Measurements from ENCODE around the gene HDLBP. TPM values are rescaled to one million over a fixed set of nuclear protein-coding genes. Genes with fewer than 3 reads are reported as not detected.

Gene HDLBP
- total RNA-seq, 2 donors from 2014 or later = 272 to 283 TPM

DNA sequence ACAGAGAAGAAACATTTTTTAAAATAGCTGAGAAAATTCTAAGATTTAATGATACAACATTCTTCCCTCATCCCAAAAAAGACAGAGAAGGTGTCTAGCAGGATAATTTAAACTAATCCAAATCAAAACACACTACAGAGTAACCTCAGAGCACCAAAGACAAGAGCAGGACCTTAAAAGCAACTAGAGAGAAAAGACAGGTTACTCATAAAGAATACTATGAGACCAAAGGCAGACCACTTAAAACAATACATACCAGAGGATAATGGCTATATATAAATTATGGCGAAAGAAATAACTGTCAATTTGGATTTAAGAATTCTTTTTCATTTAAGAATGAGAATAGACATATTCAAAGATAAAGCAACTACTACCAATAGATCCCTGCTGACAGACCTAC lies 40.0 kb downstream of the HDLBP start:
- no peak for ATAC-seq (replicated peaks in 1 of 2)
- H3K4me3 Mint-ChIP-seq = no peak overlapping the region
- H3K36me3 Mint-ChIP-seq (ENCODE audit: insufficient read depth in 2 of 2) = peaks cover 8 to 20% of the 10 kb centered on the region in 2 donors
- no peak overlapping the region for H3K27ac Mint-ChIP-seq
- H3K4me1 Mint-ChIP-seq (ENCODE audit: low read depth) = peaks cover 32% of the 10 kb centered on the region
- peaks cover 8 to 9% of the 10 kb centered on the region in 2 donors for H3K9me3 Mint-ChIP-seq
- H3K27me3 Mint-ChIP-seq (ENCODE audit: low read depth) = no peaks in the 10 kb centered on the region
- DNase-seq = no peak

- Mint-ChIP-seq H3K27ac (no peak overlapping the region), H3K4me1 (ENCODE audit: low read depth) (peaks cover 42% of the 10 kb centered on the region), H3K9me3 (peaks cover 8 to 9% of the 10 kb centered on the region in 2 donors), H3K27me3 (ENCODE audit: low read depth) (no peaks in the 10 kb centered on the region), H3K4me3 (no peak overlapping the region), H3K36me3 (ENCODE audit: insufficient read depth in 2 of 2) (peaks cover 8 to 21% of the 10 kb centered on the region in 2 donors)
- no peak for DNase-seq
- no peak for ATAC-seq (replicated peaks in 1 of 2)
These were observed 41.3 kb downstream of the HDLBP start for GRCh38 chr2:241274127-241274526.

DNA sequence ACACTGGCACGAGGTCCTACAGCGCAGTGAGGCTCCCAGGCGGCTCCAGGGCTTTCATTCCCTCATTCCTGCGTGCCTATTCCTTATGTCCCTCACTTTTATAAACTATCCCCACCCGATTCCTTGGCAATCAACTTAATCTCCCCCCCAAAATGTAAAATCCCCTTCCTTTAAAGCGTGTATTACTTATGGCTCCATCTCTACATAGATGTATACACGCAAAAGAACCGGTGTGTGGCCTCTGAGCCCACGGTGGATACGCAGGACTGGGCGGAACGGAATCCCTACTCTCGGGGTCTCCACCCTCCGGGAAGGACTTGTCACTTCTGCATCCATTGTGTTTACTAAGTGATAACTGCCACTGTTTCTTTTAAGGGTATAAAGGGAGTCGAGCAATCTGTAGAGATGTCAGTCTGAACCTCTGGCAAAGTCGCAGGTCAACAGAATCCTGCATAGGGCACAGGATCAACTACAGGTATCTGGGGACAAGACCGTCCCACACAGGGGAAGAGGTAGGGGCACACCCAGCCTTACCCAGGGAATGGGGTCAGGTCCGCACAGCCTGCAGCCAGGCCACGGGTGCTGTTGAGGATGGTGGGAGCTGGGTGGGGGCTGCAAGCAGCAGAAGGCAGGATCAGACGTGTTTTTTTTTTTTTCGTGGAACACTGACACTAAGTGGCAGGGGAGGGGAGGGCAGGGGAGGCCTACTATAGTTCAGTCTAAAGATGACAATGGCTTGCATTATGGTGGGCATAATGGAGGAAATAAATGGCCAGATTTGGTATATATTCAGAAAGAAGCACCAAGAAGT lies 42.1 kb downstream of the HDLBP start:
- no peak for ATAC-seq (replicated peaks in 1 of 2)

GRCh38 chr2:241272303-241273209 lies 42.9 kb downstream of the HDLBP start:
- DNase-seq (peak; percentile 65 to 69), ATAC-seq (replicated peaks in 1 of 2) (peak; percentile 88 to 89)
- peaks cover 8 to 9% of the 10 kb centered on the region in 2 donors for H3K9me3 Mint-ChIP-seq
- peak overlapping the region; percentile 79 to 81 for H3K4me3 Mint-ChIP-seq
- H3K36me3 Mint-ChIP-seq (ENCODE audit: insufficient read depth in 2 of 2) = peaks cover 8 to 31% of the 10 kb centered on the region in 2 donors
- H3K27me3 Mint-ChIP-seq (ENCODE audit: low read depth) = no peaks in the 10 kb centered on the region
- peaks cover 44% of the 10 kb centered on the region for H3K4me1 Mint-ChIP-seq (ENCODE audit: low read depth)
- no peak overlapping the region for H3K27ac Mint-ChIP-seq

More for the DNA sequence above, 42.1 kb downstream of the HDLBP start:
- peak overlapping the region; percentile 79 to 81 for H3K4me3 Mint-ChIP-seq
- DNase-seq = no peak
- H3K27me3 Mint-ChIP-seq (ENCODE audit: low read depth) = no peaks in the 10 kb centered on the region
- H3K9me3 Mint-ChIP-seq = peaks cover 8 to 9% of the 10 kb centered on the region in 2 donors
- H3K36me3 Mint-ChIP-seq (ENCODE audit: insufficient read depth in 2 of 2) = peaks cover 8 to 25% of the 10 kb centered on the region in 2 donors
- H3K27ac Mint-ChIP-seq = peak overlapping the region; percentile 52
- peaks cover 44% of the 10 kb centered on the region for H3K4me1 Mint-ChIP-seq (ENCODE audit: low read depth)

GRCh38 chr2:241271706-241272302 lies 43.7 kb downstream of the HDLBP start:
- H3K27me3 Mint-ChIP-seq (ENCODE audit: low read depth) = no peaks in the 10 kb centered on the region
- peaks cover 8 to 9% of the 10 kb centered on the region in 2 donors for H3K9me3 Mint-ChIP-seq
- H3K36me3 Mint-ChIP-seq (ENCODE audit: insufficient read depth in 2 of 2) = peaks cover 8 to 27% of the 10 kb centered on the region in 2 donors
- peak overlapping the region; percentile 83 to 94 for H3K4me3 Mint-ChIP-seq
- DNase-seq = peak; percentile 56 to 71
- ATAC-seq (replicated peaks in 1 of 2) = peak; percentile 60 to 67
- peaks cover 44% of the 10 kb centered on the region for H3K4me1 Mint-ChIP-seq (ENCODE audit: low read depth)
- peak overlapping the region; percentile 88 for H3K27ac Mint-ChIP-seq

GRCh38 chr2:241270531-241270930 lies 44.9 kb downstream of the HDLBP start:
- H3K9me3 Mint-ChIP-seq = peaks cover 5% of the 10 kb centered on the region in 2 donors
- peak overlapping the region; percentile 83 to 94 for H3K4me3 Mint-ChIP-seq
- no peak overlapping the region for H3K27ac Mint-ChIP-seq
- H3K36me3 Mint-ChIP-seq (ENCODE audit: insufficient read depth in 2 of 2) = peaks cover 7 to 24% of the 10 kb centered on the region in 2 donors
- ATAC-seq (replicated peaks in 1 of 2) (no peak), DNase-seq (no peak)
- no peaks in the 10 kb centered on the region for H3K27me3 Mint-ChIP-seq (ENCODE audit: low read depth)
- peaks cover 44% of the 10 kb centered on the region for H3K4me1 Mint-ChIP-seq (ENCODE audit: low read depth)

- DNase-seq (no peak), ATAC-seq (replicated peaks in 1 of 2) (no peak)
- Mint-ChIP-seq H3K27ac (no peak overlapping the region), H3K4me1 (ENCODE audit: low read depth) (peaks cover 44% of the 10 kb centered on the region), H3K27me3 (ENCODE audit: low read depth) (no peaks in the 10 kb centered on the region), H3K36me3 (ENCODE audit: insufficient read depth in 2 of 2) (peaks cover 1 to 17% of the 10 kb centered on the region in 2 donors), H3K9me3 (no peaks in the 10 kb centered on the region), H3K4me3 (no peak overlapping the region)
These were observed 45.6 kb downstream of the HDLBP start for GRCh38 chr2:241269707-241270520.

DNA sequence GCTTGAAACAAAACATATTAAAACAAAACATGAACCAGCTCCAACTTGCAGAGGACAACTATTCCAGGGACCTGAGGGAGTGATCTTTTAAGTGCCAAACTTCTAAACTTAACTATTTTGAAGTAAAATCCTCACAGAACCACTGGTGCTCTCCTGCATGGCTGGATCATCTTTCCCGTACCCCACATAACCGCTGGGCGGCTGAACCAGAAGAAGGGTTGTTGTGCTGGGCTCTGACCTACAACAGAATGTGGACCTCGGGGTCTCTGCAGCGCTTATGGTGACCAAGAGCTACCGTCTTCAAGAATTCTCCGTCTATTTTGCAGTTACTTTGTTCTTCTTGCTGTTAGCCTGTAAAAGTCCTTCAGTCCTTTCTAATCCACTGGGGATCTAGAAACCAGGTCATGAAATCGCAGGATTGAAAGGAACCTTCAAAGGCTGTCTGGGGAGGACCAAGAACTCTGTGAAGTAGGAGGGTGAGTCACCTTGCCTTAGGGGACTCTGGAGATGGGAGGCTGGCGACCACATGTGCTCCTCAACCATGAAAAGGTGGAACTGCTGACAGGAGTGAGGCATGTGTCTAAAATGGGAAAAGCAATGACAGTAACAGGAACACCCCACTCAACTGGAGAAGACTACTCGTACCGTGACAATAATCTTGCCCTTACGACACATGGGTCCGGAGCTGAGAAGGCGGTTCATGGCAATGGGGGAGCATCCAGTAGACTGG lies 46.6 kb downstream of the HDLBP start:
- Mint-ChIP-seq H3K4me1 (ENCODE audit: low read depth) (peaks cover 42% of the 10 kb centered on the region), H3K27ac (no peak overlapping the region), H3K36me3 (ENCODE audit: insufficient read depth in 2 of 2) (peaks cover 1 to 17% of the 10 kb centered on the region in 2 donors), H3K9me3 (no peaks in the 10 kb centered on the region), H3K4me3 (no peak overlapping the region), H3K27me3 (ENCODE audit: low read depth) (no peaks in the 10 kb centered on the region)
- DNase-seq (no peak), ATAC-seq (replicated peaks in 1 of 2) (no peak)

GRCh38 chr2:241268306-241268705 lies 47.2 kb downstream of the HDLBP start:
- Mint-ChIP-seq H3K36me3 (ENCODE audit: insufficient read depth in 2 of 2) (peaks cover 5 to 23% of the 10 kb centered on the region in 2 donors), H3K27ac (no peak overlapping the region), H3K27me3 (ENCODE audit: low read depth) (no peaks in the 10 kb centered on the region), H3K4me1 (ENCODE audit: low read depth) (peaks cover 36% of the 10 kb centered on the region), H3K9me3 (no peaks in the 10 kb centered on the region), H3K4me3 (no peak overlapping the region)
- DNase-seq = no peak
- ATAC-seq (replicated peaks in 1 of 2) = no peak

- Mint-ChIP-seq H3K4me3 (no peak overlapping the region), H3K27me3 (ENCODE audit: low read depth) (no peaks in the 10 kb centered on the region), H3K9me3 (no peaks in the 10 kb centered on the region), H3K27ac (no peak overlapping the region), H3K36me3 (ENCODE audit: insufficient read depth in 2 of 2) (peaks cover 11 to 30% of the 10 kb centered on the region in 2 donors), H3K4me1 (ENCODE audit: low read depth) (peaks cover 31% of the 10 kb centered on the region)
- ATAC-seq (replicated peaks in 1 of 2) = no peak
- no peak for DNase-seq
These were observed 48.0 kb downstream of the HDLBP start for GRCh38 chr2:241267249-241268067.

GRCh38 chr2:241265506-241265905 lies 50.0 kb downstream of the HDLBP start:
- Mint-ChIP-seq H3K4me3 (no peak overlapping the region), H3K27me3 (ENCODE audit: low read depth) (no peaks in the 10 kb centered on the region), H3K36me3 (ENCODE audit: insufficient read depth in 2 of 2) (peaks cover 11 to 33% of the 10 kb centered on the region in 2 donors), H3K4me1 (ENCODE audit: low read depth) (peaks cover 17% of the 10 kb centered on the region), H3K9me3 (no peaks in the 10 kb centered on the region), H3K27ac (no peak overlapping the region)
- DNase-seq (no peak), ATAC-seq (replicated peaks in 1 of 2) (no peak)
